GM21447 (cell line): ENCODE results near the gene LSG1.

Source experiments
- ATAC-seq: cut with Tn5 transposase; IDR thresholded peaks from one replicate; pipeline ENCODE4 v1.9.1; 2021; ENCODE audit not compliant: unreplicated experiment

LSG1 gene

DNA sequence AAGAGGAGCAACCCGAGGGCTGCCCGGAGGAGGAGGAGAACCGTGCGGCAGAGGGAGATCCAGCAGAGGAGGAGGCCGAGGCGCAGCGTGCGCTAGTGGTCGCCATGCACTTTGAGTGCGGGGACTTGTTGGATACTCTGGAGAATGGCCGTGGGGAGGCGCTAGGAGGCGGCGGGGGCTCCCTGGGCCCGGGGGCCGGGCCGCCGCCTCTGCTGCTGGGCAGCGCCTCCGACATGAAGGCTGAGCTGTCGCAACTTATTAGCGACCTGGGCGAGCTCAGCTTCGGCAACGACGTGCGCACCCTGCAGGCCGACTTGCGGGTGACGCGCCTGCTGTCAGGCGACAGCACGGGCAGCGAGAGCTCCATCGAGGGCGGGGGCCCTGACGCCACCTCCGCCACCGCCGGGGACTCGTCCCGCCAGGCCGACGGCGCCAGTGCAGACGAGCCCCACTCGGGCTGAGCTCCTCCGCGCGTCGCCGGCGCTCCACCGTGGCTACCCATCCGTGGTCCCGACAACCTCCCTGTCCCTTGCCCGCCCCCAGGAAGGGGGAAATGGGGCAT, 15.7 kb upstream of the LSG1 start:
- ATAC-seq, result no peak

DNA sequence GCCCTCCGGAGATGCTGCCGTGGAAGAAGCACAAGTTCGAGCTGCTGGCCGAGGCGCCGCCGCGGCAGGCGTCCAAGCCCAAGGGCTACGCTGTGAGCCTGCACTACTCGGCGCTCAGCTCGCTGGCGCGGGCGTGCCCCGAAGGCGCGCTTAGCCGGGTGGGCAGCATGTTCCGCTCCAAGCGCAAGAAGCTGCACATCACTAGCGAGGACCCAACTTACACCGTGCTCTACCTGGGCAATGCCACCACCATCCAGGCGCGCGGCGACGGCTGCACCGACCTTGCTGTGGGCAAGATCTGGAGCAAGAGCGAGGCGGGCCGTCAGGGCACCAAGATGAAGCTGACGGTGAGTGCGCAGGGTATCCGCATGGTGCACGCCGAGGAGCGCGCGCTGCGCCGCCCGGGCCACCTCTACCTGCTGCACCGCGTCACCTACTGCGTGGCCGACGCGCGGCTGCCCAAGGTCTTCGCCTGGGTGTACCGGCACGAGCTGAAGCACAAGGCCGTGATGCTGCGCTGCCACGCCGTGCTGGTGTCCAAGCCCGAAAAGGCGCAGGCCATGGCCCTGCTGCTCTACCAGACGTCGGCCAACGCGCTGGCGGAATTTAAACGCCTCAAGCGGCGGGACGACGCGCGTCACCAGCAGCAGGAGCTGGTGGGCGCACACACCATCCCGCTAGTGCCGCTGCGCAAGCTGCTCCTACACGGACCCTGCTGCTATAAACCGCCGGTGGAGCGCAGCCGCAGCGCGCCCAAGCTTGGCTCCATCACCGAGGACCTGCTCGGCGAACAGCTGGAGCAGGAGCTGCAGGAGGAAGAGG, 15.0 kb upstream of the LSG1 start:
- no peak for ATAC-seq

DNA sequence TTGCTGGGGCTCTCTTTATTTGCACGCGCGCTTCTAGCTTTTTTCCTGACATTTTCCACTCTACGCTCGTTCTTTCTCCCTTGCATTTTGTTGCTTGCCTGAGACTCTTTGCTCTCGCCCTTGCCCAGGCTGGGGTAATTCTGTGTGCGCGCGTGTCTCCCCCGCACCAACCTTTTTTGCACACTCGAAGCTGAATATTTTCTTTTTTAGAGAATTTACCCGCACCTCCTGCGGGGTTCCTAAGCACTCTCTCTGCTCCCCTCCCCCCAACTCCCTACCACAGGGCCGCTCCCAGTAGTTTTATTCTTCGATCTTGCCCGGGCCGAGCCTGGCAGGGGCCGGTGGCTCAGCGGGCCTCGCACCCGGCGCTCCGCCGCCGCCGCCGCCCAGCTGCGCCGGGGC, 14.4 kb upstream of the LSG1 start:
- no peak for ATAC-seq

DNA sequence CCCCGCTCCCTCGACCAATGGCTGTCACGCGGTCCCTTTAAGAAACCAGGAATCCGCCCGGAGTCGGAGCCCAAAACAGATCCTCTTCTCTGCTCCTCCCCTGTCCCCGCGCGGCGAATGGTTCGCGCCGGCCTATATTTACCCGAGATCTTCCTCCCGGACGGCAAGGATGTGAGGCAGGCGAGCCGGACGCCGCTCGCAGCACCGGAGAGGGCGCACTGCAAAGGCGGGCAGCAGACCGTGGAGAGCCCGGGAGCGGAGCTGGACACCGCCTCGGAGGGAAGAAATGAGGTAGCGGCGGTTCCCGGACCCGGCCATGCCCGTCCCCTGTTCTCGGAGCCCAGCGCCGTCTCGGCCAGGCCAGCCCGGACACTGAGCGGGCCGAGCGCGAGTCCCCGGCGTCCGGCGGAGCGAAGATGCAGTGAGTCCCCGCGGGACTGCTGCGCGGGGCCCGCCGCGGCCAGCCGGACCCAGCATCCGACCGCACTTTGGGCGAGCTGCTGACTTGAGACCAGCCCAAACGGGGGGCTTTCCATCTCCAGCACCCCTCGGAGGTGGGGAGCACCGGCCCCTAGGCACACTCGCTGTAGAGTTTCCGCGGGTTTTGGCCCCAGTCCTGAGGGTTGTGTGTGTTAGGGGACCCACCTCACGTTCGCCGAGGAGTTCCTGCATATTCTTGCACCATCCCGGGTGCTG, 13.9 kb upstream of the LSG1 start, which contains the start of gene FAM43A:
FAM43A (plus strand) TSS at position 166 of the 696 bp plus-strand sequence. CDS start 944 bp downstream, outside the sequence.
- ATAC-seq, result peak; percentile 37

DNA sequence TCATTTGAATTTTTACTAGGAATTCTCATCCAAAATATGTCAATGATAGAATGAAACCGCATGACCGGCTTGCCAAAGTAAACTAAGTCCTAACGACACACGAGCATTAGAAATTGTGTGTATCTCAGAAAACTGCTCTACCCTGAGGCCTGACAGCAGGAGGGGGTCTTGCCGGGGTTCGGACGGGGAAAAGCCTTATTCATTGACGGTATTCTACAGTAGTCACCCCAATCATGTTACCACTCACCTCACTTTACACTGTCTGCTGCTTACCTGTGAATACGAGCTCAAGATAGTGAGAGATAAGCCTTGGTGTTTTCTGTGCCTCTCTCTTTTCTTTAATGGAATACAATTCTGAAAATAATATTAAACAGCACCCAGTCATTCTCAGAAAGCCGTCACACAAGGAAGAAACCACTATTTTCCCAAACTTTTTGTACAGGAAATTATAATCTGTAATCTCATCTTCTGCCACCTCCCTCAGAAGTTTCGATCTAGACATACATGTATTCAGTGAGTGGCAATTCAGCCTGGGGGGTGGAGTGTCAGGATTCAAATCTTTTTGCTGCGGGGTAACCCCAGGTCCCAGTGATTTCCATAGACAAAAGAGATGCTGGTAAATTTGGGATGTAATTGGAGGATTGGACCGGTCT, 13.2 kb upstream of the LSG1 start:
- peak; percentile 13 for ATAC-seq

DNA sequence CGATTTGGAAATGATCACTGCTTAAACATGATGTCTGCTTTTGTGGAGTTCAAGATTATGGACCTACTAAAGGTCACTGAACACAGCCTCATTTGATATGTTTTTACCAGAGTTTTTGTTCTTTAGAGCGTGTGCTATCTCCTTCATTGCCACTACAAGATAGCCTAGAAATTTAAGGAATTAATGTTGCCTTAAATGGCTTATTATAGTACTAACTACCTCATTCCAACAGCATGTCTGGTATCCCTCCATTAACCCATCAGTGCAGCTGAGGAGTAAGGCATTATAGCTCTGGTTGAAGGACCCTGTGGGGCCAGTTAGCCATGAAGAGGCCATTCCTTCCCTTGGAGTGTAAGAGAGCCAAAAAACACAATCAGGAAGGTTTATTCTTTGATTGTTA, 11.4 kb upstream of the LSG1 start:
- ATAC-seq, result no peak

DNA sequence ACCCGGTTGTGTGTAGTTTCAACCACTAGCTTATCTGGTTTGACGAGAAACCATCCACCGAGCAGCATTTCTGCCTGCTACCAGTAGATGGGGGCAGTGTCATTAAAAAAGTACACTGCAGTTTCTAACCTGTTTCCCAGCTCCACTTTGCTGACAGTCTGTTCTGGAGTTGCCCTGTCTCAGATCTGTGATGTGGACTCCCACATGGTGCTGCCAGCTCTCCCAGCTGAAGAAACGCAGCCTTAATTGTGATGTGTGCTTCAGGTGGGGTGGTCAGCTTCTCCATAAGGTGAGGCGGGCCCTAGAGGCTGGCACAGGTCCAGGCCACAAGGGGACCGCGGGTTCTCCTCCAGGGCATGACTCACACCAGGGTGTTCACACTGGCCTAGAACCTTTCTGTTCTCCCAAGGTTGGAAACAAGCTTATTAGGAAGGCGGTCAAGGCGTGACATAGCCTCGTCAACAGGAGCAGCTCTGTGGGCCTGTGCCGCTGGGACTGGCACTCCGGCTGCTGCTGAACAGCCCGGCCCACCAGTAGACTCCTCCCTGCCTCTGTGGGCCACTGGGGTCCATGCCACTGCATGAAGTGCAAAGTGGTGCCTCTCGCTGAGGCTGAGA, 10.8 kb upstream of the LSG1 start:
- peak; percentile 55 for ATAC-seq

DNA sequence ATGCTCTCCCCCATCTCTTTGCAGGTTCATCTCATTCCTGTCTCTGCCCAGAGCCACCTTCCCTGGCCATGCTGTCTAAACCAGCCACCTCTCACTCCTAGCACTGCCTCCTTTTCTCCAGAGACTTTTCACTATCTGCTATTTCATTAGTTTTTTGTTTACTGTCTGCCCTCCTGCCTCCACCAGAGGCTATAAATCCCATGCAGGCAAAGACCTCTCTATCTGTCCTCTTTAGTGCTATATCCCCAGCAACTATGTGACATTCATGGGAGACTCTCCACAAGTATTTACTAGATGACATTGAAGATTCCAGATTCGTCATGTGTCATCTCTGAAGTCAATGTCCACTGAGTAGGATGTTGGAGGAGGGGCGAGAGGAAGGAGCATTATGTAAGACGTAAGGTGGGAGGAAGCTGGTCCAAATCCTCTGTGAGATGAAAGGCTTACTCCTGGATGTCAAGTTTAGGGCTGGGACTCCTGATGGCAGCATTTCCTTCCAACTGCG, 10.2 kb upstream of the LSG1 start:
- no peak for ATAC-seq

DNA sequence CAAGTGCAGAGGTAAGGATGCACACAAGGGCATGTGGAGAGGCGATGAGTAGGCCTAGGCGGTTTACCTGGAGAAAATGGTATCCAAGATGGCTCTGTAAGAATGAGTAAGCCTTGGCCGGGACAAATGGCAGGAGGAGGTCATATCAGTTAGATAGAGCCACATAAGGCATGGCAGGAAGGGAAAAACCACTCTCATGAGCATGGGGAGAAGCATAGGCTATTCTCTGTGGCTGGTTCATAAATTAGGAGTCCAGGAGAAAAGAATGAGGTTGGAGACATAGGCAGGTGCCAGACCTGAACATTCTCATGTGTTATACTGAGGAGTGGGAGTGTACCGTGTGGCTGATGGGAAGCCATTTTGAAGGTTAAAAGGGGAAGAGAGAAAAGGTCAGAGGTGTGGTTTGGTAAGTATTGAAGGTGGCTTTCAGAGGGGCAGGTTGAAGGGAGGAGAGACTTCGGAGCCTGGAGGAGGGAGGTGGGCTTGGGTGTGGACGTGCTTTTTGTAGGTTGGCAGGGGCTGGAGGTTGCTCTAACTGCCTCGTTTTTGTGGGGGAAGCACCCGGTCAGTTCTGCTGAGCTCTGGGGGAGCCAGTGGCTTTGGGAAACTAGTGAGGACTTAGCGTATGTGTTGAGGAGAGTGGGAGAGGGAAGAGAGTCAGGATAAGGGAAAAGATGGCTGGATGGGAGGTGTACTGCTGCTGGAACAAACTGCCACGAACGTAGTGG, 9.1 kb upstream of the LSG1 start:
- ATAC-seq, result no peak

DNA sequence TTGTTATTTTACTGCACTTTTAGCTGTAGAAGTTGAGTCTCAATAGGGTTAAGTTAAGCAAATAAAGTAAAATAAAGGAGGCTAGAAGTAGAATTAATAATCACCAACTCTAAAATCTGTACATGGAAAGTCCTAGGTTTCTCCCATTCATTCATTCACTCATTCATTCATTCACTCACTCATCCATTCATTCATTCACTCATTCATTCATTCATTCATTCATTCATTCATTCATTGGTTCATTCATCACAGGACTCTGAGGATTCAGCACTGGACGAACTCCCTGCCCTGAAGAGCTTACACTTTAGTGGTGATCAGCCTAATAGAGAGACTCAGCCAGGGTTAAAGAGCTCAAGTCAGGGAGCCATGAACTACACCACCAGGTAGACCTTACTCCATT, 4.5 kb upstream of the LSG1 start:
- no peak for ATAC-seq

DNA sequence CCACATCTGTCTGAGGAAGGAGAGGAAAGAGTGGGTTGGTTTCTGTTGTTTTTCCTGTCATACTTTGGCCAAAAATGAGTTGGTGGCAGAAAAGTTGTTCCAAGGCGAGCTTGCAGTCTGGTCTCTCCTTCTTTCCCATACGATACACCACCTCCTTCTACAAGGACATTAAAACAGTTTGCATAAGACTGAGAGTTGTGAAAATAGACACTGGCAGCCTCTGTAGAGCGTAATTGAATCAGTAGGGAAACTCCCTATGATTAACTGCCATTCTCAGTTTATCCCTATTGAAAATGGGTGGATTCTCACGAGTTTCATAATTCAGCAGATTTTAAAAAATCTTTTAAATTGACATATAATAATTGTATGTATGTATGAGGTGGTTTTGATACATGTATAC, 3.7 kb upstream of the LSG1 start:
- no peak for ATAC-seq

DNA sequence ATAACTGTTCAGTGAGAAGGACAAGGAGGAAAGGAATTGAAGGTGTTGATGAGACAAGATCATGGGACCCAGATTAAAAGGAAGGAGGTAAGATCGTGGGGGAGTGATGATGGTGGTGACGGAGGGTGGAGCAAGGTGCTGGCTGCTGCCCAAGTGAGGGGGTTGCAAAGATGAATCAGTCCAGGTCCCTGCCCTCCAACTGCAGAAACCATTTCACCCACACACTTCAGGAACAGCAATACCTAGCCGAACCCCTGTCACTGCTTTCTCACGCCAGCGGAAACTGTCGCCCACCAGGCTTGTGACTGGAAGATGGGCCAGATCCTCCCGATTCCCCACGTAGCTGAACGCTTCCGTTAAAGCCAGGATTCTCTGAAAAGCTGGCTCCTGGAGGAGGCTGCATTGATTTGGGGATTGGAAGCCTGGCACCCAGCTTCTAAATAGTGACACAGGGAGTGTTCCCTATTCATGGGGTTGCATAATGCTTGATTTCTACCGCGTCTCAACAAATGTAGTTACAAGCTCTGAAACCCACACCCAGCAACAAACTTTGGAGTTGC, 3.2 kb upstream of the LSG1 start:
- no peak for ATAC-seq

DNA sequence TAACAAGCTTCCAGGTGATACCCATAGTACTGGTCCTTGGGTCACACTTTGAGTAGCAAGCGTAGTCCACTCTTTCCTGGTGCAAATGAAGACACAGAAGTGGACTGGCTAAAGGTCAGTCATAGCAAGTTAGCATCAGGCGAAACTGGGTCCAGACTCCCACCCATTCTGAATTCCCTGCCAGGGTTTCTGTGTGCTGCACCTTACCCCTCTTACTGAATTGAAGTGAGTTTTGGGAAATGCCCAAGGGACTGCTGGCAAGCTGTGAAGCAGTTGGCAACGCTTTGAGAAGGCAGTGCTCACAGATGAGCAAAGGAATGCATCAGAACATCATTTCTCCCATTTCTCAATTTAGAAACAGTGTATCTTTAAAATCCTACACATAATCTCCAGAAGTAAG, 1.8 kb upstream of the LSG1 start:
- no peak for ATAC-seq

DNA sequence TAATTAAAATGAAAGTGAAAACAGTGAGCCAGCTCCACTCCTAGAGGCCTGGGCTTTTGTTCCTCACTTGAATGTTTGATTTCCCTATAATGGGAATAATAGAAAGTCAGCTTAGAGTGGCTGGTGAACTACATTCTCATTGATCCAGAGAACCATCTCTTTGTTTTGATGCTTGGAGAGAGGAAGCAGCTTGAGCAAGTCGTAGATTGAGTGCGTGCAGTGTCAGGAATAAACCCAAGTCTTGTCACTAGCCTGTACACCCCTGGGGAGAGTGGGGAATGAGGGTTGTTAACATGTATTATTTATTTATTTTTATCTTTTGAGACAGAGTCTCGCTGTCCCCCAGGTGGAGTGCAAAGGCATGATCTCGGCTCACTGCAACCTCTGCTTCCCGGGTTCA, 885 bp upstream of the LSG1 start:
- no peak for ATAC-seq

DNA sequence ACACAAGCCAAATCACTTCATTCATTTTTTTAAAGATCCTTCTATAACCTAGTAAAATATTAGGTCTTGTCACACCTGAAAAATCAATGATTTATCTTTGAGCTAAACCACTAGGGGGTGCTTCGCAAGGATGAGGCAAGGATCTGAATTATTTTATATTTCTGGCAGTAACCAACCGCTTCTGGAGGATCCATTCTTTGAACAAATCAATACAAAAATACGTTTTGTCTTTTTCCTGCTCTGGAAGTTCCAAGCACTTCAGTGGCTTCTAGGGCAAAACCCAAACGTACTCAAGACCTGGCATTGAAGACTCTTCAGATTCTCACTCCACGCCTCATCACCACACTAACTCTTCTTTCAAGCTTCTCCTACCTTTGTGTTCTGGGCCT, 486 bp downstream of the LSG1 start:
- peak; percentile 15 for ATAC-seq

DNA sequence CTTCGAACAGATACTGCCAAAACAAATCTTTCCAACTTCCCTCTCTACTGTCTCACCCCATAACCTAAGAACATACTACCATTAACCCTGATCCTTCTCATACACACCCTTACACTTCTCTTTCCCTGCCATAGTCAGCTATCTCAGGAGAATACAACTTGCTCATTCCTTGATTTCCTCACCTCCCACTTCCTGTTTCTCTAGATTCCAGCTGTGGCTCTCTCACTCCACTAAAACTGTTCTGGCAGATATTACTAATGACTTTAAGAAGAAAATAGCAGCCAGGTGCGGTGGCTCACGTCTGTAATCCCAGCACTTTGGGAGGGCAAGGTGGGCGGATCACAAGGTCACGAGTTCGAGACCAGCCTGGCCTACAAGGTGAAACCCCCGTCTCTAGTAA, 4.6 kb downstream of the LSG1 start:
- no peak for ATAC-seq

DNA sequence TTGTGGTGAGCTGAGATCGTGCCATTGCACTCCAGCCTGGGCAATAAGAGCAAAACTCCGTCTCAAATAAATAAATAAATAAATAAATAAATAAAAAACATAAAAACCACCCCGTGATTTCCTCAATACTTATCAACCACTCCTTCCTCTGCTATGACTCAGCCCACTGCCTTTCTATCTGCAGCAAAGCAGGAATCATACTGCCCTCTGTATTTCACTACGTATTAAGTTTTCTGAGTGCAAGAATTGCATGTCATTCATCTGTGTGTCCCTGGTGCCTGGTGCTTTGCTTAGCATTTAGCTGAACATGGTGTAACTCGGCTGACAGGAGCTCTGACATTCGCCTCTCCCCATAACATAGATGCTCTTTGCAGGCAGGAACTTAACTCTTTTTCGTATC, 7.1 kb downstream of the LSG1 start:
- no peak for ATAC-seq

DNA sequence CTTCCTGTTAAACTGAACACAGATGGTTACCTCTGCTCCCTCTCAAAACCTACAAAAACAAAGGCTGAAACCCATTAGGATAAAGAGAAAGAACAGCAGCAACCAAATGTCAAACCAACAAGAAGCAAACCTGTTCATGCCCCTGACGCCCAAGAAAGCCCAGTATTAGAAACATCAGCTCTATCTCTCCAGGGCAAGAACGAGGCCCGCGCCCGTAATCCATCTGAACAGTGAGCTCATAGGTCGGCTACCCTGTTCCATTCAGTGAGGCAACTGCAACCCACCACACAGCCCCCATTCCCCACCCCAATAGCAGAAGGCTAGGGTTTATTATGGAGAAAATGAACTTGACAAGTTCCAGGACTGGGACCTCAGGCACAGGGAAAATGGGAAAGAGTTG, 10.0 kb downstream of the LSG1 start:
- no peak for ATAC-seq

DNA sequence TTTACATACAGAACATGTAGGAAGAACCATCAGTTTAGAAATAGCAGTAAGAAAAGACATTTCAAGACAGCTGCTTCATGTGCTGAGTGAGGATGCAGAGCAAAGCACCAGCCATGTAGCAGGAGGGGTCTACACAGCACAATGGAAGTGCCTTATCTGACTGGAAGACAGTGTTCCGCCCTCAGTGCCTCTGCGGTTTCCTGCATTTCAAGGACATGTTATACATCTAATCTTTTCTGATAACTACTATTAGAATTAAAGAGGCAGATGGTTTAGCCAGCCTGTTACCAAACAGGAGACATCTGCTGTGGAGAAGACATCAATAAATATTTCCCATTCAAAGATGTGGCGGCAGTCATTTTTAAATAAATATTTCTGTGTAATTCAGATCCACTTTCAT, 10.6 kb downstream of the LSG1 start:
- ATAC-seq, result no peak

DNA sequence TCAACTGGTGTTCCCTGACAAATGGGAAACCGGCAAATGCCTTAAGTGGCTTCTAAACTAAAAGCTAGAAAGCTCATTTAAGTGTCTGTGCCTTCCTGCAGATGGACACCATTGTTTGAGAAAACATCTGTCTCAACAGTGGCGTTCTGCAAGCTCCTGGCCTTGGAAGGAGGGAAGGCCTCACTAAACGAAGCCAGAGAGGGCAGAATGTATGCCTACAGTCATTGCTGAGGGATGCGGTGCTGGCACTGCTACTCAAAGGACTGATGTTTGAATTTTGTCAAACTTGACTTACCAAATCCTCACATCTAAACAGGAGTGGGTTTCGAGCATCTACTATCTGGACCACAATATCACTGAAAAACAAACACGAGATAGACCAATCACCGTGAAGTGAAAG, 12.2 kb downstream of the LSG1 start:
- ATAC-seq, result no peak
